Measurements from ENCODE around the gene SPINK14. TPM values are rescaled to one million over a fixed set of nuclear protein-coding genes. Genes with fewer than 3 reads are reported as not detected.

Gene SPINK14
- total and polyA plus RNA-seq, 2 of the 13 experiments (the other 11 are each of a cell fraction or from before 2014, with no cell fraction given) = not detected

GRCh38 chr5:148147415-148147814 is 20.9 kb upstream of the SPINK14 start (continued):
- TF ChIP-seq SOX13 (IDR thresholded peaks at IDR 0.05) (no peak), SOX13 (CRISPR knock-in tag; conservative IDR thresholded peaks at IDR 0.05 in 1 of 2, IDR thresholded peaks at IDR 0.05 in 1 of 2) (peak in 1 of 2 experiments; percentile 89; a peak in 2 of 4 replicates), HIVEP1 (CRISPR knock-in tag; IDR thresholded peaks at IDR 0.05) (no peak), GABPA (IDR thresholded peaks at IDR 0.05; ENCODE audit: low read depth, low read length) (no peak), GABPA (CRISPR knock-in tag; IDR thresholded peaks at IDR 0.05; ENCODE audit: low read depth) (no peak), ZNF281 (CRISPR knock-in tag; IDR thresholded peaks at IDR 0.05; ENCODE audit: borderline replicate concordance) (no peak), ZKSCAN5 (CRISPR knock-in tag; IDR thresholded peaks at IDR 0.05) (no peak), CEBPB (IDR thresholded peaks at IDR 0.05; ENCODE audit: borderline replicate concordance, low read depth, low read length) (0 out of 2 replicates have a peak, but pooled peaks have one; percentile 2), RCOR2 (CRISPR knock-in tag; IDR thresholded peaks at IDR 0.05) (0 out of 2 replicates have a peak, but pooled peaks have one; percentile 24), CERS6 (CRISPR knock-in tag; IDR thresholded peaks at IDR 0.05) (no peak), ZNF317 (CRISPR knock-in tag; IDR thresholded peaks at IDR 0.05) (no peak), ZNF710 (CRISPR knock-in tag; IDR thresholded peaks at IDR 0.05; ENCODE audit: borderline replicate concordance) (peak; percentile 17; the same call in 1 of the 2 replicates), USF2 (IDR thresholded peaks at IDR 0.05; ENCODE audit: low read depth, low read length) (no peak), USF2 (CRISPR knock-in tag; IDR thresholded peaks at IDR 0.05; ENCODE audit: borderline replicate concordance) (no peak), ATM (IDR thresholded peaks at IDR 0.05; ENCODE audit: borderline replicate concordance) (no peak), NKX3-1 (CRISPR knock-in tag; IDR thresholded peaks at IDR 0.05) (no peak), ZNF749 (CRISPR knock-in tag; IDR thresholded peaks at IDR 0.05; ENCODE audit: borderline replicate concordance) (no peak), NR0B2 (CRISPR knock-in tag; IDR thresholded peaks at IDR 0.05) (no peak), EZH2 (conservative IDR thresholded peaks at IDR 0.05; ENCODE audit: low read depth, low read length) (no peak), ZNF251 (CRISPR knock-in tag; IDR thresholded peaks at IDR 0.05) (no peak), DPF2 (CRISPR knock-in tag; IDR thresholded peaks at IDR 0.05; ENCODE audit: borderline replicate concordance, low read depth) (peak; percentile 28; the same call in 1 of the 2 replicates), JARID2 (CRISPR knock-in tag; IDR thresholded peaks at IDR 0.05; ENCODE audit: insufficient replicate concordance) (no peak), FOXA1 (IDR thresholded peaks at IDR 0.05) (no peak), FOXA1 (CRISPR knock-in tag; IDR thresholded peaks at IDR 0.05) (peak; percentile 79)
